HG02973 (cell line): ENCODE data around the gene MRPL40.

Experiments
- ATAC-seq: cut with Tn5 transposase; IDR thresholded peaks from one replicate; pipeline ENCODE4 v1.9.1; 2021; ENCODE audit warnings: moderate library complexity; ENCODE audit not compliant: unreplicated experiment

Gene MRPL40

DNA sequence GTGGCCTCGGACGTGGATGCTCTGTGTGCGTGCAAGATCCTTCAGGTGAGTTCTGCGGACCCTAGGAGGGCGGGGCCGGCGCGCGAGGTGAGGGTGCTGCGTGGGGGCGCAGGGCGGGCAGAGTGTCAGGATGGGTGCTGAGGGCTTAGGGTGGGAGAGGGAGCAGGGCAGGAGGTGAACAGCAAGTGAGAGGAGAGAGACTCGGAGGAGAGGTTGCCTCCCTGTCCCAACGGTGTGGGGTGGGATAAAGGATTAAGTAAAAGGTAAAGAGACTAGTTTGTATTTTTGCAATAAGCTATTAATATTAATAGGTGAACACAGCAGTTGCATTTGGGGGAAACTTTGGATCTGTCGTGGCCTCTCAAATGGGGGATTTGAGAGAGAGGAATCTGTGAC lies 47.8 kb downstream of the MRPL40 start:
- ATAC-seq = no peak

DNA sequence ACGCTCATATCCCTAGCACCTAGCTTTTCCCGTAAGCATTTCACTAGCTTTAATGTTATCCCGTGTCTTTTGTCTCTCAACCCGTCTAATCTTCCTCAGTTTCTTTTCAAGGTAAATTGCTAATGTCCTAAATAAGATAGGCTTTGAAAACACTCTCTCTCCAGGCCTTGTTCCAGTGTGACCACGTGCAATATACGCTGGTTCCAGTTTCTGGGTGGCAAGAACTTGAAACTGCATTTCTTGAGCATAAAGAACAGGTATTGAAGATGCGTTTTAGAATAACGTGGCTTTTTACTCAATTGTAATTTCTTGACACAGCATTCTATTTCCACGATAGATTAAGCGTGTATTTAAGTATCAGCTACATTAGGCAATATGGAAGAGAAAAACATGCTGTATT lies 48.4 kb downstream of the MRPL40 start:
- ATAC-seq = no peak

DNA sequence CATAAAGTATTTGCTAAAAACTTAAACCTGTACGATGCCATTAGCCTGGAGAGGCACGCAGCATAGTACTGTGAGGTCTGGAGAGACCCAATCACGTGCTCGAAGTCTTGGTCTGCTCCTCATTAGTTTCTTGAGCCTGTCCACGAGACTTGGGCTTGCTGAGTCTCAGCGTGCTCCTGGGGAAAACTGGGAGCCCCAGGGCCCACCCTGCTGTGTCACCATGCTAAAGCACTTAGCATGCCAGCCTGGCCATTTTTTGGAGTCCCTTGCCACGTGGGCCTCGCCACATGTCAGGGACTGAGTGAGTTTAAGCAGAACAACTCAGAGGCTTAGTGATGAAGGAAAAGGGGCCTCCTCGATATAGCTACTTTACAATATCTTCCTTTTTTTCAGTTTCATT lies 50.0 kb downstream of the MRPL40 start:
- no peak for ATAC-seq

DNA sequence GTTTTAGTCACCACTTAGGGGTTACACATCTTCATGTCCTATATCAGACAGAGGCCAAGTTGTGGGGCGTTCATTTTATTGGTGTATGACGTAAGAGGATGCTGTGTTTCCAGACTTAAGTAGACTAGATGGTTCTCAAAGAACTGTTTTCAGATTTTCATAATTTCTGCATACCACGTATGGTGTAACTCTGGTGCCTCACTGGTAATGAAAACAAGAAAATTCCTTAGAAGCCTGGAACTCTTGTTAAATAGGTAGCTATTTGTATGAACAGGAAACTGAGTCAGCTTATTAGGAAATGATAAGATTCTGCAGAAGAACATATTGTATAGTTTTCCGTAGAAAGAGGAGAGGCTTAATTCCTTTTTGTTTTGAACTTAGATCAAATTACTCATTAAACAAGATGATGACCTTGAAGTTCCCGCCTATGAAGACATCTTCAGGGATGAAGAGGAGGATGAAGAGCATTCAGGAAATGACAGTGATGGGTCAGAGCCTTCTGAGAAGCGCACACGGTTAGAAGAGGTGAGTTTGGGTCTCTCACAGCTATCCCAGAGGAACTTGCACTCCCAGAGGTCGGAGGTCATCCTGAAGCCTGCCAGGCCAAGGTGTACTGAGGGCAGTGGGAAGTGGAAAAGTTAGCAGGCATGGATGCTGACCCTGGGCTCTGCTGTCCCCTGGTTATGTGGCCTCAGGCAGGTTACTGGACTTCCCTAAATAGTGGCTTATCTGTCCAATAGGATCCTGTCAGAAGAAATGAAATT lies 51.3 kb downstream of the MRPL40 start:
- ATAC-seq = no peak
